Activated CD8-positive, alpha-beta memory T cell treated with anti-CD3 and anti-CD28 coated beads, Interleukin-2, amount 50 U/mL, for 48 hours (primary cell): ENCODE data around the gene INHBE.
"Not testable (repeated sequence)": the region's sequence is repeated elsewhere in the genome, so short reads cannot be mapped to it uniquely, and the experiment has no call there.

Experiments used
- DNase-seq: peaks from one replicate; pipeline ENCODE4 v3.0.0-alpha.2; 2020

Gene INHBE, protein sequence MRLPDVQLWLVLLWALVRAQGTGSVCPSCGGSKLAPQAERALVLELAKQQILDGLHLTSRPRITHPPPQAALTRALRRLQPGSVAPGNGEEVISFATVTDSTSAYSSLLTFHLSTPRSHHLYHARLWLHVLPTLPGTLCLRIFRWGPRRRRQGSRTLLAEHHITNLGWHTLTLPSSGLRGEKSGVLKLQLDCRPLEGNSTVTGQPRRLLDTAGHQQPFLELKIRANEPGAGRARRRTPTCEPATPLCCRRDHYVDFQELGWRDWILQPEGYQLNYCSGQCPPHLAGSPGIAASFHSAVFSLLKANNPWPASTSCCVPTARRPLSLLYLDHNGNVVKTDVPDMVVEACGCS

DNA sequence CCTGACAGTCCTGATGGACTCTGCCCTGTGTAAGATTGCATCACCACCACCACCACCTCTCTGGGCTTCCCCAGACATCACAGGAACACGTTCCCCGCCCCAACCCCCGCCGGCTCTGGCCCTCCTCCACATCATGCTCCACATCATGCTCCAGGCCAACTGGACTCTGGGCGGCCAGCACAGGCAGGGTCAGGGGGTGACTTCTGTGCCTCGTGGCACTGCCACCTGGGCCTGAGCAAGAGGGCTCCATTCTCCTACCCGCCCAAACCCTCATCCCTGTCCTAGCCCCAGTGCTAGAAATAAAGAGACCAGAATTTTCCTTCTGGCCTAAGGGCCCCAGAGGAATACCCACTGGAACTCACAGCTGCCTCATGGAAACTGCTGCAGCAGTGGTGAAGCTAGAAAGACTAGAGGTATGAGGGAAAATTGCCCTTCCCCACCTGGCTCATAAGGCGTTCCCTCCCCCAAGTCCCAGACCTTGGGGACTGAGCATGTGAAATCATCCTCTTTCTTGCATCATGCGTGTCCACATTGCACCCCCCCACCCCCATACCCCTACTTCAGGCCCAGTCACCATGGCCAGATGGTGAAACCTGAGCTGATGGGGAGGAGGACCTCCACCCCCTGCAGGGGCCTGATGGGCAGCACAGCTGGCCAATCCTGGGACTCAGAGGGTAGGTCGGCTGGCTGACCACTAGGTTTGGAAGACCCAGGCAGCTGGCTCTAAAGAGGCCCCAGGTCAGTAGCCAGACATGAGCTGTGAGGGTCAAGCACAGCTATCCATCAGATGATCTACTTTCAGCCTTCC is at the start of gene INHBE:
Gene INHBE, plus strand, starts transcription at position 742 of the 808 bp plus-strand sequence. CDS start 230 bp downstream, outside the sequence.
- DNase-seq: peak; percentile 69

DNA sequence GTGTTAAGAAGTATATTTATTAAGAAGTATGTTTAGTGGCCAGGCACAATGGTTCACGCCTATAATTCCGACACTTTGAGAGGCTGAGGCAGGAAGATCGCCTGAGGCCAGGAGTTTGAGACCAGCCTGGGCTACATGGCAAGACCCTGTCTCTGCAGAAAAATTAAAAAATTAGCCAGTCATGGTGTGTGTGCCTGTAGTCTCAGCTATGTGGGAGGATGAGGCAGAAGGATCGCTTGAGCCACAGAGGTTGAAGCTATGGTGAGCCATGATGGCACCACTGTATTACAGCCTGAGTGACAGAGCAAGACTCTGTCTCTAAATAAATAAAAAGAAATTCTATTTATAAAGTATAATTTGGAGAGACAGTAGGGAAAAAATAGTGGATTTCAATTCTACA is 44.6 kb upstream of the INHBE start:
- no peak for DNase-seq

DNA sequence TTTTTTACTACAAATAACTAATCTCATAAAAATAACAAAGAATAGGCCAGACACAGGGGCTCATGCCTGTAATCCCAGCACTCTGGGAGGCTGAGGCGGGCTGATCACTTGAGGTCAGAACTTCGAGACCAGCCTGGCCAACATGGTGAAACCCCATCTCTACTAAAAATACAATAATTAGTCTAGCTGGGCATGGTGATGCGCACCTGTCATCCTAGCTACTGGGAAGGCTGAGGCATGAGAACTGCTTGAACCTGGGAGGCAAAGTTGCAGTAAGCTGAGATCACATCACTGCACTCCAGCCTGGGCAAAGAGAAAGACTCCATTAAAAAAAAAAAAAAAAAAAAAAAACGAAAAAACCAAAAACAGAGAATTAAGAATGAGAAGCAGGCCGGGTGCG is 40.9 kb upstream of the INHBE start:
- not testable (repeated sequence) for DNase-seq

DNA sequence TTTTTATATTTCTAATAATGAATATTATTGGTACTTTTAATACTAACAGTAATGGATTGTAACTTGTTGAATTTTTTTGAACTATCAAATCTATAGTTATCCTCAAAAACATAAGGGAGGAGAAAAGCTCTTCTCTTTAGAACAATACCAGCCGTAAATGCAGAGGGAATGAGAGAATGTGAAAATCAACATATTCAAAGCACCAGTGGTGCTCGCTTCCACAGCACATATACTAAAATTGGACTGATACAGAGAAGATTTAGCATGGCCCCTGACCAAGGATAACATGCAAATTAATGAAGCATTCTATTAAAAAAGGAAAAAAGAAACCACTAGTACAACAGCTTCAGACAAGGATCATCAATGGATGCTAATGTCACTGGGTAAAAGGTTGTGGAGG is 40.0 kb upstream of the INHBE start:
- DNase-seq: no peak

DNA sequence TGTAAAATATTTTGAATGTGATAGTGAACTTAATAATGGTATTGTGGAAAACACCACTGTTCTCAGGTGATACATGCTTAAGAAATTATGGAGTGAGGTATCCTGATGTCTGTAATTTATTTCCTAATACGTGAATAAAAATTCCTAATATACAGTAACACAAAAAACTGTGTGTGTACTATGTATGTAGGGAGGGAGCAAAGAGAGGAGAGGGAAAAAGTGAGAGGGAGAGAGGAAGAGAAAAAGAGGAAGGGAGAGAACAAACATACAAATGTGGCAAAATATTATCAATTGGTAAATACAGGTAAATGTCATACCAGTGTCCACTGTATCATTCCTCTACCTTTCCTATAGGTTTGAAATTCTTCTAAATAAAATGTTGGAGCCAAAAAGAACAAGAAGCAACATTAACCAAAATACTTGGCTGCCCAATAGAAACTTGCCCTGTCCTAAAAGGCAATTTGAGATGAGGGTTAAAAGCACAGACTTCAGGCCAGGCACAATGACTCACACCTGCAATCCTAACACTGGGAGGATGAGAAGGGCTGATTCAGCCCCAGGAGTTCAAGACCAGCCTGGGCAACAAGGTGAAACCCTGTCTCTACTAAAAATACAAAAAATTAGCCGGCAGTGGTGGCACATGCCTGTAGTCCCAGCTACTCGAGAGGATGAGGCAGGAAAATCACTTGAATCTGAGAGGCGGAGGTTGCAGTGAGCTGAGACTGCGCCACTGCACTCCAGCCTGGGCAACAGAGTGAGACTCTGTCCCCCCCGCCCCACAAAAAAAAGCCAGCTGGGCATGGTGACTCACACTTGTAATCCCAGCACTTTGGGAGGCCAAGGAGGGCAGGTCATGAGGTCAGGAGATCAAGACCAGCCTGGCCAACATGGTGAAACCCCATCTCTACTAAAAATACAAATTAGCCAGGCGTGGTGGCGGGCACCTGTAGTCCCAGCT is 38.8 kb upstream of the INHBE start:
- peak; percentile 32 for DNase-seq

DNA sequence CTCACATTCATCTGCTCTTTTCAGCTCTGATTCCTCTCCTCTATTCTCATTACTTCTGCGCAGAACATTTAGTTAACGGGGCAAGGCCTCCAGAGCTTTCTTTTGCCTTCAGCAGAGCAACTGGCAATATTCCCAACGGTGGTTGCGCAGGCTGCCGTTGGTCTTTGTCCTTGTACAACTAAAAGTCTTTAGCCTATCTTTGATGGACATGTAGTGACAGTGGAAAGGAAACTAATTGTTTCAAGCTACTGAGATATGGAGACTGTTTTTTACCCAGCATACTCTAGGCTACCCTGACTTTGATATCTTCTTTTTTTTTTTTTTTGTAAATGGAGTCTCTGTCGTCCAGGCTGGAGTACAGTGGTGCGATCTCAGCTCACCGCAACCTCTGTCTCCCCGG is 36.9 kb upstream of the INHBE start:
- peak; percentile 13 for DNase-seq

DNA sequence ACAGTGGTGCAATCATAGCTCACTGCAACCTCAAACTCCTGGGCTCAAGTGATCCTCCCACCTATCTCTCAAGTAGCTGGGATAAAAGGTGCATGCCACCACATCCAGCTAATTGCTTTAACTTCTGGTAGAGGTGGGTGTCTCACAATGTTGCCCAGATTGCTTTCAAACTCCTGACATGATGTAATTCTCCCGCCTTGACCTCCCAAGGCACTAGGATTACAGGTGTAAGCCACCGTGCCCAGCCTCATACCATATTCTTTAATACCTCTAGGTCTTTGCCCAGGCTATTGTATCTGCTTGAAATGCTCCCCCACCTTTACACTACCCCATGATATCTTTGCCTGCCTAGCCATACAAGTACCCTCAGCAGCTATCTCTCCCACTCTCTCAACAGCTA is 35.6 kb upstream of the INHBE start:
- peak; percentile 8 for DNase-seq

DNA sequence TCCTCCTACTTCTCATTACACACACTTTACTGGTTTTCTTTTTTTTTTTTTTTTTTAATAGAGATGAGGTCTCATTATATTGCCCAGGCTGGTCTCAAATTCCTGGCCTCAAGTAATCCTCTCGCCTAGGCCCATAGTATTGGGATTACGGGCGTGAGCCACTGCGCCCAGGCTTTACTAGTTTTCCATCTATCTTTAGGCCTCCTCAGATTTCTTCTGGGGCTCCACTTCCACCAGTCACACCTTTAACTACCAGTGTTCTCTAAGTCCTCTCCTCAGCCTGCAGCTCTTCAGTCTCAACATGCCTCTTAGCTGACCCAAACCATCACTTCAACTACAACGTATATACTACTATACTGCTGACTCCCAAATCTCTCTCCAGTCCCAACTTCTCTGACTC is 34.6 kb upstream of the INHBE start:
- DNase-seq: no peak

DNA sequence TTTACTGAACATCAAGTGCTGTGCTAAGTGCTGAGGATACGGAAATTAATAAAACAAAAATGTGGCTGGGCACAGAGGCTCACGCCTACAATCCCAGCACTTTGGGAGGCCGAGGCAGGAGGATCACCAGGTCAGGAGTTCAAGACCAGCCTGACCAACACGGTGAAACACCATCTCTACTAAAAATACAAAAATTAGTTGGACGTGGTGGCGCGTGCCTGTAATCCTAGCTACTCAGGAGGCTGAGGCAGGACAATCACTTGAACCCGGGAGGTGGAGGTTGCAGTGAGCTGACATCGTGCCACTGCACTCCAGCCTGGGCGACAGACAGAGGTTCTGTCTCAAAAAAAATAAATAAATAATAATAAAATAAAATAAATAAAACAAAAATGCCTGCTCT is 28.2 kb upstream of the INHBE start:
- peak; percentile 30 for DNase-seq

DNA sequence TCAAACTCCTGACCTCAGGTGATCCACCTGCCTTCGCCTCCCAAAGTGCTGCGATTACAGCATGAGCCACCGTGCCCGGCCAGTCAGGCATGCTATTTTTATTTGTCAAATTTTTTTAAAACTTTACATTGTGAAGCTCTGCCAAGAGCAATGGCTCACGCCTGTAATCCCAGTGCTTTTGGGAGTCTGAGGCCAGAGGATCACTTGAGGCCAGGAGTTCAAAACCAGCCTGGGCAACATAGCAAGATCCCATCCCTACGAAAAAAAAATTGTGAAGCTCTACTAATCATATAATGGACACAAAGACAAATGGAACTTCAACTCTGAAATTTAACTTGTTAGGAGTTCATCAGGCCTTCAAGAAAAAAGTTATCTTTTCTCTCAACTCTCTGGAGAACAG is 26.1 kb upstream of the INHBE start:
- peak; percentile 46 for DNase-seq

DNA sequence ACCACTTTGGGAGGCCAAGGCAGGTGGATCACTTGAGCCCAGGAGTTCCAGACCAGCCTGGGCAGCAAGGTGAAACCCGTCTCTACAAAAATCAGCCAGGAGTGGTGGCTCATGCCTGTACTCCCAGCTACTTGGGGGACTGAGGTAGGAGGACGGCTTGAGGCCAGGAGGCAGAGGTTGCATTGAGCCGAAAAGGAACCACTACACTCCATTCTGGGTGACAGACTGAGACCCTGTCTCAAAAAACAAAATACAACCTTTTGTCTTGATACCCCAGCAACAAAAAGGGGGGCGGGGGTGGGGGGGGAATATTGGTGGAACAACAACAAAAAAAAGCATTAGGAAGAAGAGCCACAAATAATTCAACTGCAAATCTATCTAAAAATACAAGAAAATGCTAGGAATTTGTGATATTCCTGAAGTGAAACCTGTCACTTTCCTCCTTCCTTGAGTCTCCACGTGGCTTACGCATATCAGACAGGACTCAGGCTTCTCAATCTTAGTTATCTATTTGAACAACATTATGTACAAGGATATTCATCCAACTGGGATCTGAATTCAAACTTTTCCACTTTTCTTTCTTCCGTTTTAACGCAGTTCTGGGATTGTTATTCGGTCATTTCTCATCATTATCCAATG is 25.5 kb upstream of the INHBE start:
- DNase-seq: peak; percentile 52

DNA sequence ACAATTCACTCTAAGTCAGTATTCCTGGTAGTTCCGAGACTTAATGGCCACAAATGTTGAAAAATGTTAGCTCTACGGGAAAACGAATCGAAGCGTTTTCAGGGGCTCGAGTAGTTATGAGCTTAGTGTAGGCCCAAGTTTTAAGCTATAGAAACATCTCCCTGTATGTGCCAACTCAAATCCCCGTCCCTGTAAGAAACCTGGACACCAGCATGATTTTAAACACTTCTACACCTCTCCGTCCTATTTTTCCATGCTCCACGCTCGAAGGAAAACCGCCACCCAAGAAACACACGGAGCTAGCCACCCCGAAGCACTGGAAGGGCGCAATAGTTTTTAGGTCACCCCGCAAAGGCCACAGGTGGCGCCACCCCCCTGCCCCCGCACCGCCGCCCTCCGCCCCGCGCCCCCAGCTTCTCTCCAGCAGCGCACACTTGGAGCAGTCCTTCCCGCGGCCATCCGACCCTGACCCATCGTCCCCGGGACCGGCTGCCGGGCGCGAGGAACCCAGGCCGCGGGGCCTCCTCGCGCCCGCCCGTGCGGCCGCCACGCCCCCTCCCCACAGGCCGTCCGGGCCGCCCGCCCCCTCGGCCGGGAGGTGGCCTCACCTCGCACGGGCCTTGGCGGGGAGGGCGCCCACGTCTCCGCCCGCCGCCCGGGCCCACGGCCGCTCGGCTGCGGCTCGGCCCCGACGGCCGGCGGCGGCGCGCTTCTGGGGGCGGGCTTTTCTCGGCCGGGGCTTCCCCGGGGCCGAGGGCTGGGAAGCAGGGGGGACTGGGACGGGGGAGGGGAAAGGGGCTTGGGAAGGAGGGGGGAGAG is 24.8 kb upstream of the INHBE start:
- DNase-seq: no peak

DNA sequence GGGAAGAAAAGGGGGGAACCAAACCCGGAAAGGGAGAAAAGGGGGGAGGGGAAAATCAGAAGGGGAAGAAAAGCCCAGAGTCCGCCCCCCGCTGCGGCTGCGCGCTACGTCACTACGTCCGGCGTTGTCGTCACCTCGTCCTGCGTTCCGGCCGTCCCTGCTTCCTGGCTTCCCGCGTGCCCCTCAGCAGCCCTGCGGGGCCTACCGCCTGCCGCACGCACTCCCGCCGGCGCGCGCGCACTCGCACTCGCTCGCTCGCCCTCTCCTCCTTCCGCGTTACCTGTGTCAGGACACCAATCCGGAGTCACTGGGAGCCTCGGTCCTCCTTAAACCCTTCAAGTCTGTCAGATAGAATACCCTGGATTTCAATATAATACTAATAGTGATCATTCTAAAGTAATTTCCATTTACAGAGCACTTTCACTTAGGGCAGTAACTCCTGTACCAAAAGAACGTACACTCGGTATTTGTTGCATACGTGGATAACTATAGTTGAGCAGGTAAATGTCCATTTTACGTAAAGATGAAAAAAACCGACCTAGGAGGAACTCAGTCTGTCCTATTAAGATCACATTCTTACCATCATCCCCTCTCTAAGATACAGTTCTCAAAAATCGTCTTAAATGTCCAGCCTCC is 24.1 kb upstream of the INHBE start, which contains the start of gene R3HDM2:
Gene R3HDM2, minus strand, starts transcription at position 113 of the 636 bp plus-strand sequence. CDS start 120,615 bp downstream, outside the sequence.
- peak; percentile 98 for DNase-seq

DNA sequence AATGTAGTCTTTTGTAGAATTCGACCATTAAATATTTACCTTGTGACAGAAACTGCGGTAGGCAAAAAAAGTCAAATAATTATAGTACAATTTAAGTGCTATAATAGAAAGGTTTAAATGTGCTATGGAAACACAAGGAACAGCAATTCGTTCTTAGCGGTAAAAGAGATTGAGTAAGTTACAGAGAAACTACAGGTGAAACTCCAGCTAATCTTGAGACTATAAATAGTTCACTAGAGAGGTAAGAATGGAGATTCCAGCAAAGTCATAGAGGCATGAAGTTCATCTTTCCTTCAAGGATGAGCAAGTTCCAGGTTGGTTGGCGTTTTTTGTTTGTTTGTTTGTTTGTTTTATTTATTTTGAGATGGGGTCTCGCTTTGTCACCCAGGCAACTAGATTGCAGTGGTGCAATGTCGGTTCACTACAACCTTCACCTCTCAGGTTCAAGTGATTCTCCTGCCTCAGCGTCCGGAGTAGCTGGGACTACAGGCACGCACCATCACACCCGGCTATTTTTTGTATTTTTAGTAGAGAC is 23.4 kb upstream of the INHBE start:
- DNase-seq: no peak

DNA sequence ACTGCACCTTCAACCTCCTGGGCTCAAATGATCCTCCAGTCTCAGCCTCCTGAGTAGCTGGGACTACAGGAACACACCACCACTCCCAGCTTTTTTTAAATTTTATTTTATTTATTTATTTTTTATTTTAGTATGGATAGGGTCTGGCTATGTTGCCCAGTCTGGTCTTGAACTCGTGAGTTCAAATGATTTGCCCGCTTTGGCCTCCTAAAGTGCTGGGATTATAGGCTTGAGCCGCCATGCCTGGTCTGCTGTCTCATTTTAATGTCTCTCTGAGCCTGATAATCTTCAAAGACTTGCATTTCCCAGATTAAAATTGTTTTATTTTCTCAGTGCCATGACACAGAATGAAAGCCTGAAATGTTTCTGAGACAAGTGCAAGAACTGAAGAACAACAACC is 21.7 kb upstream of the INHBE start:
- DNase-seq: peak; percentile 13

DNA sequence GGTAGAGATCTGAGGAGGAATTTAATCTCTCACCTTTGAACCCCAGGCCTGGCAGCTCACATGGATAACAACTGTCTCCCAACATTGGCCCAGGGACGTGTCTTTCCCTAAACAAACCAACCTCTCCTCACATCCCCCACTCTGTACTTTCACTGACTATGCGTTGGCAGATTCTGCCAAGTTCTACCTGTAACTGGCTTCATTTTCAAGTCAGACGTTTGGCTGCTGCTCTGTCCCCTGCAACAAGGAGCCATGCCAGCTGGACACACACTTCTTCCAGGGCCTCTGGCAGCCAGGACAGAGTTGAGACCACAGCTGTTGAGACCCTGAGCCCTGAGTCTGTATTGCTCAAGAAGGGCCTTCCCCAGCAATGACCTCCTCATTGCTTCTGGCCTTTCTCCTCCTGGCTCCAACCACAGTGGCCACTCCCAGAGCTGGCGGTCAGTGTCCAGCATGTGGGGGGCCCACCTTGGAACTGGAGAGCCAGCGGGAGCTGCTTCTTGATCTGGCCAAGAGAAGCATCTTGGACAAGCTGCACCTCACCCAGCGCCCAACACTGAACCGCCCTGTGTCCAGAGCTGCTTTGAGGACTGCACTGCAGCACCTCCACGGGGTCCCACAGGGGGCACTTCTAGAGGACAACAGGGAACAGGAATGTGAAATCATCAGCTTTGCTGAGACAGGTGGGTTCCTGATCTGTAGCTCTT is 20.4 kb upstream of the INHBE start, which contains the start of gene INHBC:
Gene INHBC, plus strand, starts transcription at position 268 of the 707 bp plus-strand sequence. Its CDS starts 103 bp downstream, at position 371.
- DNase-seq: no peak

DNA sequence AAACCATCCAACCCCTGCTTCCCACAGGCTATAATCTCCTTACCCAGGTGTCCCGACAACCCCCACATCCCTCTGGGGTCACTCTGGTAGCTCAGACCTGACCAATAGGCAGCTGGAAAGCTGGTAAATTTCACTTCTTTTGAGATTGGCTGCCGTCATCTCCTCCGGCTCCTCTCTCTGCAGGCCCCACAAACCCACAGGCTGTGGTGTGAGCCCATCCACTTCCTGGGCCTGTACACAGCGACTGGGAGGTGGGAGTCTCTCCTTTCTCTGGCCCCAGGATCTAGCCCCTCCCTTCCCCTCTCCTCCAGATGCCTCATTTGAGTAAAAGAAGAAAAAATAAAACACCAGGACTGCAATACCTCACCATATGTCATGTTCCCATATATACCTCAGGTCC is 19.8 kb upstream of the INHBE start:
- DNase-seq: no peak

DNA sequence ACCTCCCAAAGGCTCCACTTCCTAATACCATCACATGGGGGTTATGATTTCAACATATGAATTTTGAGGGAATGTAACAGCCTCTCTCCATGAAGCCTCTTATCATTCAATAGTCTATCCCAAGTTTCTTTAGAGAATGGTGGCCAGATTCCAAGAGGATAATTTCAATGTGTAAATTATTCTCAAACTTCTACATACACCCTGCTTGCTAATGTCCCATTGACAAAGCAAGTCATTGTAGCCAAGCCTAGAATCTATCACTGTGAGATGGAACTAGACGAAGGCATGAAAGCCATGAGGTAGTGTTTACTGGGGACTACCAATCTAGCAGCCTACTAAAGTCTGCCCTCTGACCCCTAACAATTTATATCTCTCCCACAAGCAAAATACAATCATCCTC is 16.7 kb upstream of the INHBE start:
- DNase-seq: no peak

DNA sequence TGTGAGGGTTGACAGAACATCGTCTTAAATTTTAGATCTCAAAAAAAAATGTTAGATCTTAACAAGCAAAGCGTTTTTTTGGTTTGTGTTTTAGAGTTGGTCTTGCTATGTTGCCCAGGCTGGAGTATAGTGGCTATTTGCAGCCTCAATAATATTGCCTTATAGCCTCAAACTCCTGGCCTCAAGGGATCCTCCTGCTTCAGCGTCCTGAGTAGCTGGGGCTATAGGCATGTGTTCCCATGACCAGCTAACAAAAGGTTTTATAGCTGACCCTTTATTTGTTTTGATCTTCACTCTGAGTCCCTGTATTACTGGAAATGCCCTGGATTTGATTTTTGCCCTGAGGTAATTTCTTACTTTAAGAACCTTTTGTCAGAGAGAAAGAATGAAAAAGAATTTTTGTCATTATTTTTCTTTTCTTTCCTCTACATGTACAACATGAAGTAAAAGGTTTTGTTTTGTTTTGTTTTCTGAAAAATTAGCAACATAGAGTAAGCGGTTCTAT is 15.3 kb upstream of the INHBE start:
- DNase-seq: no peak

DNA sequence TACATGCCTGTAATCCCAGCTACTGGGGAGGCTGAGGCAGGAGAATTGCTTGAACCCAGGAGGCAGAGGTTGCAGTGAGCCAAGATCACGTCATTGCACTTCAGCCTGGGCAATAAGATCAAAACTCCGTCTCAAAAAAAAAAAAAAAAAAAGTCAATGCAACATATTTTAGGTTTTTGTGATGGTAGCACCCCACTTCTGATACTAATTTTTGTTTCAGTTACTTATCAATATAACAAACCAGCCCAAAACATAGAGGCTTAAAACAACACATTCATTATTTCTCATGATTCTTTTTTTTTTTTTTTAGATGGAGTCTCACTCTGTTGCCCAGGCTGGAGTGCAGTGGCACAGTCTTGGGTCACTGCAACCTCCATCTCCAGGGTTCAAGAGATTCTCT is 13.7 kb upstream of the INHBE start:
- DNase-seq: not testable (repeated sequence)
